Neuronal stem cell (in vitro differentiated cells): ENCODE measurements around the gene FBXW9.

Source experiments
- DNase-seq: peaks from one replicate; pipeline ENCODE4 v3.0.0-alpha.2; 2013; ENCODE audit warnings: low spot score
- H2AFZ ChIP-seq: one replicate; pipeline ENCODE4 v1.6.1; 2013; ENCODE audit warnings: mild to moderate bottlenecking, low read length, inconsistent platforms
- H2AK5ac ChIP-seq: 2 replicates; pipeline ENCODE4 v1.6.1; 2013; ENCODE audit warnings: low read depth, mild to moderate bottlenecking, inconsistent platforms, low read length, moderate library complexity, mixed read lengths
- H2BK120ac ChIP-seq: 2 replicates; pipeline ENCODE4 v1.6.1; 2013; ENCODE audit warnings: low read depth, mild to moderate bottlenecking, inconsistent platforms, low read length, moderate library complexity, mixed read lengths
- H2BK12ac ChIP-seq: one replicate; pipeline ENCODE4 v1.6.1; 2013; ENCODE audit warnings: low read length, inconsistent platforms
- H2BK15ac ChIP-seq: 2 replicates; pipeline ENCODE4 v1.6.1; 2013; ENCODE audit warnings: mild to moderate bottlenecking, low read length, inconsistent platforms, mixed read lengths
- H2BK5ac ChIP-seq: one replicate; pipeline ENCODE4 v1.6.1; 2013; ENCODE audit warnings: inconsistent platforms, mild to moderate bottlenecking, low read length, moderate library complexity
- H3K14ac ChIP-seq: one replicate; pipeline ENCODE4 v1.6.1; 2013; ENCODE audit warnings: low read length, inconsistent platforms
- H3K18ac ChIP-seq: 2 replicates; pipeline ENCODE4 v1.6.1; 2013; ENCODE audit warnings: low read length, inconsistent platforms
- H3K23ac ChIP-seq: 2 replicates; pipeline ENCODE4 v1.6.1; 2013; ENCODE audit warnings: low read depth, mild to moderate bottlenecking, mixed read lengths, low read length, inconsistent platforms; ENCODE audit not compliant: poor library complexity
- H3K27ac ChIP-seq: replicated peaks from 3 replicates; pipeline ENCODE4 v1.5.1; 2013; ENCODE audit warnings: low read length, inconsistent platforms
- H3K27me3 ChIP-seq, 3 experiments: 2 replicates each; pipeline ENCODE4 v1.6.1; 2013; ENCODE audit warnings: low read length in 3 of 3, mild to moderate bottlenecking in 2 of 3, inconsistent platforms in 1 of 3, low read depth in 1 of 3, mixed read lengths in 1 of 3, moderate library complexity in 1 of 3; ENCODE audit not compliant: control insufficient read depth in 3 of 3, insufficient read depth in 3 of 3
- H3K36me3 ChIP-seq, 2 donors: replicated peaks in 1 of 2; 2 replicates each; pipeline ENCODE4 v1.6.1; 2013; ENCODE audit warnings: low read length in 2 of 2; ENCODE audit not compliant: control insufficient read depth in 2 of 2, insufficient read depth in 2 of 2
- H3K4ac ChIP-seq: 2 replicates; pipeline ENCODE4 v1.6.1; 2013; ENCODE audit warnings: inconsistent platforms, mild to moderate bottlenecking, low read length, moderate library complexity
- H3K4me1 ChIP-seq, 2 donors: 1 replicate in 1 of 2; 2 replicates in 1 of 2; pipeline ENCODE4 v1.6.1; 2013; ENCODE audit warnings: low read length in 2 of 2, low read depth in 1 of 2; ENCODE audit not compliant: control insufficient read depth in 2 of 2, insufficient read depth in 1 of 2
- H3K4me2 ChIP-seq: one replicate; pipeline ENCODE4 v1.6.1; 2013; ENCODE audit warnings: mild to moderate bottlenecking, low read length, inconsistent platforms; ENCODE audit not compliant: insufficient read depth, poor library complexity, severe bottlenecking
- H3K4me3 ChIP-seq, 2 donors: 2 replicates each; pipeline ENCODE4 v1.5.1; 2013; ENCODE audit warnings: low read length in 2 of 2, mild to moderate bottlenecking in 2 of 2, inconsistent platforms in 1 of 2, moderate library complexity in 1 of 2
- H3K79me1 ChIP-seq: one replicate; pipeline ENCODE4 v1.6.1; 2013; ENCODE audit warnings: low read depth, mild to moderate bottlenecking, inconsistent platforms, low read length, moderate library complexity
- H3K9ac ChIP-seq: one replicate; pipeline ENCODE4 v1.6.1; 2013; ENCODE audit warnings: mild to moderate bottlenecking, low read depth, low read length, inconsistent platforms; ENCODE audit not compliant: poor library complexity
- H3K9me3 ChIP-seq, 2 donors: replicated peaks in 1 of 2; 2 replicates each; pipeline versions ENCODE3 to v1.6.1; 2013; ENCODE audit warnings: low read length in 2 of 2, mild to moderate bottlenecking in 2 of 2, inconsistent platforms in 1 of 2, low read depth in 1 of 2, mixed read lengths in 1 of 2, moderate library complexity in 1 of 2; ENCODE audit not compliant: control insufficient read depth in 2 of 2, insufficient read depth in 1 of 2
- H4K8ac ChIP-seq: one replicate; pipeline ENCODE4 v1.6.1; 2013; ENCODE audit warnings: low read depth, mild to moderate bottlenecking, inconsistent platforms, low read length, moderate library complexity
- H4K91ac ChIP-seq: one replicate; pipeline ENCODE4 v1.6.1; 2013; ENCODE audit warnings: low read length, low read depth, mild to moderate bottlenecking, inconsistent platforms; ENCODE audit not compliant: poor library complexity
- WGBS, 2 donors: extraction: QIAGEN DNeasy Blood & Tissue Kit; methylation state at CpG; one replicate each; pipeline ENCODE4 v1.1.7; 2013; ENCODE audit warnings: missing lambda C conversion rate in 2 of 2, mixed read lengths in 1 of 2; ENCODE audit not compliant: insufficient read length in 2 of 2, insufficient replicate concordance in 1 of 2; ENCODE audit errors: extremely low coverage in 2 of 2; 5-methylcytosine and 5-hydroxymethylcytosine counted together
- small RNA-seq: library from polyadenylated mRNA; stranded (forward); fragments of <200 nt; extraction: miRNeasy Mini kit (QIAGEN cat#:217004); gene quantifications from one replicate; pipeline ENCODE3, GENCODE V24; 2013; ENCODE audit not compliant: insufficient read depth

FBXW9 gene

DNA sequence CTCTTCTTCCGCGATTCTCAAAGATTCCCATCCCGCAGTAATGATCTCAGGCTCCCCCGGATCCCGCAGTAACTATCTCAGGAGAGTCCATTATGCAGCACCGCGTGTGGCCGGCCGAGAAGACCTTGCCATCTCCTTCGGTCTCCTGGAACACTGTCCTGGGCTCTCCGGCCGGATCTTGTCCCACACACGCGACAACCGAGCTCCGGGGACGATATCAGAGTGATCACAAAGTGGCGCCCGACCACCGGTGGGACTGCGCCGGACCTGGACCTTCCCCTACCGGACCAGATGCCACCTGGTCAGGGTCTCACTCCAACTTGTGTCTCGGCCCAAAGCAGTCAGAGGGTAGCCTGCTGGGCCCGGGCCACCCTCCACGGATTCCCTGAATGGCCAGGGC is 53.9 kb downstream of the FBXW9 start:
- H3K14ac ChIP-seq, result no peak overlapping the region
- no peak overlapping the region for H4K91ac ChIP-seq
- DNase-seq, result no peak
- no peaks in the 10 kb centered on the region for H3K27me3 ChIP-seq
- no peak overlapping the region for H3K9ac ChIP-seq
- H2BK12ac ChIP-seq, result peak overlapping the region; percentile 58
- no CpG with 5 or more reads among the region's 26 CpGs for WGBS, 2 donors
- no peak overlapping the region for H3K27ac ChIP-seq
- no peaks in the 10 kb centered on the region for H3K79me1 ChIP-seq
- no peak overlapping the region for H2BK5ac ChIP-seq
- H3K4me1 ChIP-seq, result peaks cover 0 to 3% of the 10 kb centered on the region in 2 donors
- H4K8ac ChIP-seq, result no peak overlapping the region
- H3K4me3 ChIP-seq, result no peak overlapping the region
- no peak overlapping the region for H2BK15ac ChIP-seq
- peak overlapping the region; percentile 21 for H2AK5ac ChIP-seq
- H2BK120ac ChIP-seq, result no peak overlapping the region
- H3K9me3 ChIP-seq, result peaks cover 7 to 11% of the 10 kb centered on the region in 2 donors
- no peak overlapping the region for H3K18ac ChIP-seq
- no peak overlapping the region for H3K4me2 ChIP-seq
- H3K36me3 ChIP-seq, result peaks cover 0 to 3% of the 10 kb centered on the region in 2 donors
- no peak overlapping the region for H2AFZ ChIP-seq
- no peak overlapping the region for H3K4ac ChIP-seq
- no peak overlapping the region for H3K23ac ChIP-seq

DNA sequence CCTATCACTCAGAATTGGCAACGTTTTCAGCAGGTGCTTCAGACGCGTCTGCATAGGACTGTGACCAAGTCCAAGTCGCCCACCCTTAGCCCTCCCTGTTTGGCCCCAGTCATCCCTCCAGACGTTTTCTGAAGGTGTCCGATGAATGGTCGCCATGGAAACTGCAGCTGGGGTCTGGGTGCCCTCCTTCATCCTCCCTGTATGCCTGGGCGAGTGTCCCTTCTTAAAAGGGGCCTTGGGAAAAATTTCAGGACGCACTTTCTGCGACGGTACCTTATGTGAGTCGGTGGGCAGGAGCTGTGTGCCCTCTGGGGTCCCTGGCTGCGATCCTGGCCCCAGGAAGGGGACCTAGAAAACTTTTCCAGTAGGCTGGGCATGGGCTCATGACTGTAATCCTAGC is 55.0 kb downstream of the FBXW9 start:
- H3K14ac ChIP-seq, result no peak overlapping the region
- WGBS, 2 donors, result no CpG with 5 or more reads among the region's 13 CpGs
- no peaks in the 10 kb centered on the region for H3K36me3 ChIP-seq
- H3K23ac ChIP-seq, result no peak overlapping the region
- peaks cover 7 to 11% of the 10 kb centered on the region in 2 donors for H3K9me3 ChIP-seq
- H3K4ac ChIP-seq, result no peak overlapping the region
- no peak overlapping the region for H3K18ac ChIP-seq
- no peak overlapping the region for H3K27ac ChIP-seq
- no peak overlapping the region for H2BK12ac ChIP-seq
- no peak overlapping the region for H3K4me2 ChIP-seq
- H2AK5ac ChIP-seq, result no peak overlapping the region
- H2BK5ac ChIP-seq, result no peak overlapping the region
- no peaks in the 10 kb centered on the region for H3K79me1 ChIP-seq
- H2AFZ ChIP-seq, result no peak overlapping the region
- H3K9ac ChIP-seq, result no peak overlapping the region
- DNase-seq, result no peak
- H2BK120ac ChIP-seq, result no peak overlapping the region
- H4K91ac ChIP-seq, result no peak overlapping the region
- no peak overlapping the region for H4K8ac ChIP-seq
- no peaks in the 10 kb centered on the region for H3K27me3 ChIP-seq
- H3K4me3 ChIP-seq, result no peak overlapping the region
- peaks cover 0 to 3% of the 10 kb centered on the region in 2 donors for H3K4me1 ChIP-seq
- H2BK15ac ChIP-seq, result no peak overlapping the region

DNA sequence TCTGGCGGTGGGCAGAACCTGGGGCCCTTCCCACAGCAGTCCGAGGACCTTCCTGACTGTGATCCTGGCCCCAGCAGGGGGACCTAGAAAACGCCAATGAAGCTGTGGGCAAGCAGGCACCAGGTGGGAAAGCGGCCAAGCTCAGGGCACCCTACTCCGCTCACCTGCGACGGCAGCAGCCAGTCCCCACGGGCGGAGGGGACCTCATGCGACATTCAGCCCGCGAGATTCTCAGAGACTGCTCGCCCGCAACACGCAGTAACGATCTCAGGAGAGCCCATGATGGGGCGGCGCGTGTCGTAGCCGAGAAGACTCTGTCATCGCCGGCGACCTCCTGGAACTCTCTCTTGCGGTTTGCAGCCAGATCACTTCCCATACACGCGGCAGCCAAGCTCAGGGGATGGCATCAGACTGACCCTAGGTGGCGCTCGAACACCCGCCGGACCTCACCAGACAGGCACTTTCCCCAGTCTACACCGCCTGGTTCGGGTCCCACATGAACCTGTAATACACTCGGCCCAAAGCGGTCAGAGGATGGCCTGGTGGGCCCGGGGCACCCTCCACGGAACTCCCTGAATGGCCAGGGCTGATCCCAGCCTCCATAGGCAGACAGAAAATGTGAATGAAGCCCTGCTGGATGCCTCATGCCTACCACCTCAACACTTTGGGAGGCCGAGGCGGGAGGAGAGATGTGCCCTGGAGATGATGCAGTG is 56.4 kb downstream of the FBXW9 start:
- Histone ChIP-seq H2BK15ac (no peak overlapping the region), H3K18ac (peak overlapping the region; percentile 69), H3K9ac (peak overlapping the region; percentile 50), H3K4ac (no peak overlapping the region), H4K91ac (no peak overlapping the region), H2AK5ac (peak overlapping the region; percentile 84), H3K27me3 (no peaks in the 10 kb centered on the region), H3K14ac (peak overlapping the region; percentile 94), H3K4me1 (peaks cover 0 to 3% of the 10 kb centered on the region in 2 donors), H3K27ac (no peak overlapping the region), H3K79me1 (no peaks in the 10 kb centered on the region), H3K23ac (peak overlapping the region; percentile 75), H2BK5ac (peak overlapping the region; percentile 11), H2BK120ac (no peak overlapping the region), H3K9me3 (peaks cover 7 to 11% of the 10 kb centered on the region in 2 donors), H2AFZ (peak overlapping the region; percentile 88), H2BK12ac (no peak overlapping the region), H3K36me3 (no peaks in the 10 kb centered on the region), H3K4me3 (peak overlapping the region in 1 of 2 donors; percentile 8), H4K8ac (no peak overlapping the region), H3K4me2 (peak overlapping the region; percentile 52)
- no CpG with 5 or more reads among the region's 39 CpGs for WGBS, 2 donors
- peak; percentile 57 for DNase-seq

Small RNA genes within 50 kb of the gene (small RNA-seq; reads per million reads assigned to genes)
- 571 reads per million, percentile 98 among the genes with 10 or more reads in this experiment for gene SNORD41
